HL-60 (cell line): ENCODE results near the gene INPP5E.

Experiments
- POLR2AphosphoS5 ChIP-seq: IDR thresholded peaks from 2 replicates; pipeline ENCODE4 v1.6.1; 2012; ENCODE audit warnings: low read depth
- TF ChIP-seq, protein P1 (sequence below): IDR thresholded peaks from one replicate; pipeline ENCODE4 v1.5.1; 2011; ENCODE audit warnings: low read length, control low read depth, inconsistent platforms; ENCODE audit not compliant: insufficient read depth

DNA sequence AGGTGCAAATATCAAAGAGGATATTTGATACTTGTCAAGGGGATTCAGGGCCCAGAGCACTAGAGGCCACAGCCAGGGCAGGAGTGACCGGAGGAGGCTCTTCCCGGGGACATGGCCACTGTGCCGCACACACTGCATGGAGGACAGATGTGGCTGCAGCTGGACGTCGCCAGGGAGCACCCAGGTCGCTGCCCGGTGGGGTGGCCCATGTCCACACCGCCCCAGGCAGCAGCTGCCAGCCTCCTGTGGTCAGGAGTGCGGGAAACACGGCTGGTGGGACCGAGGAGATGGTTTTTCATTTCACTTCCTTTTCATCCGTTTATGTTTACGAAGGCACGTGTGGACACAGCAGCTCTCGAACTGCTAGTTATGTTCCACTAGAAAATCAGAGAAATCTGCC, 28.1 kb upstream of the INPP5E start:
- TF ChIP-seq, protein P1, sequence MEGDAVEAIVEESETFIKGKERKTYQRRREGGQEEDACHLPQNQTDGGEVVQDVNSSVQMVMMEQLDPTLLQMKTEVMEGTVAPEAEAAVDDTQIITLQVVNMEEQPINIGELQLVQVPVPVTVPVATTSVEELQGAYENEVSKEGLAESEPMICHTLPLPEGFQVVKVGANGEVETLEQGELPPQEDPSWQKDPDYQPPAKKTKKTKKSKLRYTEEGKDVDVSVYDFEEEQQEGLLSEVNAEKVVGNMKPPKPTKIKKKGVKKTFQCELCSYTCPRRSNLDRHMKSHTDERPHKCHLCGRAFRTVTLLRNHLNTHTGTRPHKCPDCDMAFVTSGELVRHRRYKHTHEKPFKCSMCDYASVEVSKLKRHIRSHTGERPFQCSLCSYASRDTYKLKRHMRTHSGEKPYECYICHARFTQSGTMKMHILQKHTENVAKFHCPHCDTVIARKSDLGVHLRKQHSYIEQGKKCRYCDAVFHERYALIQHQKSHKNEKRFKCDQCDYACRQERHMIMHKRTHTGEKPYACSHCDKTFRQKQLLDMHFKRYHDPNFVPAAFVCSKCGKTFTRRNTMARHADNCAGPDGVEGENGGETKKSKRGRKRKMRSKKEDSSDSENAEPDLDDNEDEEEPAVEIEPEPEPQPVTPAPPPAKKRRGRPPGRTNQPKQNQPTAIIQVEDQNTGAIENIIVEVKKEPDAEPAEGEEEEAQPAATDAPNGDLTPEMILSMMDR, result no peak
- no peak for TF ChIP-seq POLR2AphosphoS5
